Fibroblast of skin of left biceps (primary cell): ENCODE data around the gene PLEKHG4B.
"Not testable (repeated sequence)": the region's sequence is repeated elsewhere in the genome, so short reads cannot be mapped to it uniquely, and the experiment has no call there.

Source experiments
- DNase-seq, 2 experiments: peaks; one replicate each; pipeline ENCODE4 v3.0.0-alpha.2; 2013; ENCODE audit warnings: low read depth in 2 of 2

The PLEKHG4B gene

GRCh38 chr5:93221-93980 lies 1.4 kb downstream of the PLEKHG4B start:
- no peak for DNase-seq

GRCh38 chr5:94113-94892 lies 2.3 kb downstream of the PLEKHG4B start:
- DNase-seq: no peak

DNA sequence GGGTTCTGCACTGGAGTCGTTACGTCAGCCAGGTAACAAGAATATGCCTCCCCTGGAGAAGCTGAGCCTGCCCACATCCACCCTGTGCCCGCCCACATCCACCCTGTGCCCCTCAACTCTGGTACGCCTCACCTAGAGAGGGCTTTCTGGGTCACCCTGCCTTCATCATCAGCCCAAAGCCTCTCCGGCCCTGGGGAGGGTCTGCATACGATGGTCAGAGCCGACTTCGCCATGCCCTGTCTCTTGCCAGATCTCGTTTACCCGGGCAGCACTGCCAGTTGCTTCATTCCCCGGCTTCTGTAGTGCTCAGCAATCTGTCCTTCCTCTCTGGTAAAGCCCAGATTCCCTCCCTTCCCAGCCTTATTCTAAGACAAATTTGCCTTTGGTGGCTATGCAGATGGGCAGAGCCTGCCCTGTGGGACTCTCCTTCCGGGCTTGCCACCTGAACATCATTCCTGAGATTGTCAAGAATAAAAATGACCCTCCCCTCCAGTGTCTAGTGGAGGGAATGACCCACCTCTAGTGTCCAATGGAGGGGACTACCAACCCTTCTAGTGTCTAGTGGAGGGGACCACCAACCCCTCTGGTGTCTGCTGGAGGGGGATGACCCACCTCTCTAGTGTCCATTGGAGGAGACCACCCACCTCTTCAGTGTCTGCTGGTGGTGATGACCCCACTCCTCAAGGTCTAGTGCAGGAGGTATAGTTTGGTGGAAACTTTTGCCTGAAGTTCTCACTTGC lies 3.4 kb downstream of the PLEKHG4B start:
- DNase-seq: no peak

GRCh38 chr5:96976-97660 lies 5.2 kb downstream of the PLEKHG4B start:
- no peak for DNase-seq

DNA sequence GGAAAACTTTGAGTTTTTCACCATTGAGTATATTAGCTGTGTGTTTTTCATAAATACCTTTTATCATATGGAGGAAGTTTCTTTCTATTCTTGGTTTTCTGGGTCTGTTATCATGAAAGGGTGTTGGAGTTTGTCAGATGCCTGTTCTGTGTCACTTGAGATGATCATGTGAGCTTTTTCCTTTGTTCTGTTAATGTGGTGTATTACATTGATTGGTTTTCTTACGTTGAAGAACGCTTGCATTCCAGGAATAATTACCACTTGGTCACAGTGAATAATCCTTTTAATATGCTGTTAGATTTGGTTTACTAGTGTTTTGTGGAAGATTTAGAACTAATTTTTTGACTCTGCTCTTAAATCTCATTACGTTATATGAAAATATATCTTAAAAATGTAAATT lies 7.8 kb downstream of the PLEKHG4B start:
- no peak for DNase-seq

DNA sequence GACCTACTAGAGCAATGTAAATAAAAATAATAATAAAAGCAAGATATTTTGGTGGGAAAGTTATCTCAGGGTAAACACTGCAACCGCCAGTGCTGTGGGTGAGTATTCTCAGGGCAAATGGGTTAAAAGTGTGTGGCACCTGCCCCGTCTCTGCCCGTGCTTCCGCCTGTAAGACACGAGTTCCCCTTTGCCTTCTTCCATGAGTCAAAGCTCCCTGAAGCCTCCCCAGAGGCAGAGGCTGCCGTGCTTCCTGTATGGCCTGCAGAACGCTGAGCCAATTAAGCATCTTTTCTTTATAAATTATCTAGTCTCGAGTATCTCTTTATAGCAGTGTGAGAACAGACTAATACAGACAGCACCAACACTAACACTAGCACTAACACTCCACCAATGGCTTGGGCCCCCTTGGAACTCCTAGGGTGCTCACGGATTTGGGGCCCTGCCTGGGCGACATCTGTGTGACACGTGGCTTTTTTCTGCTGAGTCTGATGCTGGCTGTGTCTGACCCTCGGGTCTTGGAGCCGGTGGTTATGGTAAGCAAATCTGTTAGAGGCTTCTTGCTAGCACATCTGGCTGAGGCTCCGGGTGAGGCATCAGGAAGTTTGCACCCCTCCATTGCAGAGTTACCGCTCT lies 10.6 kb downstream of the PLEKHG4B start:
- DNase-seq: no peak

- not testable (repeated sequence) for DNase-seq
Observed at GRCh38 chr5:104106-104505, 12.1 kb downstream of the PLEKHG4B start.

GRCh38 chr5:104778-105296 lies 12.9 kb downstream of the PLEKHG4B start:
- DNase-seq: no peak

GRCh38 chr5:105504-106070 lies 13.6 kb downstream of the PLEKHG4B start:
- no peak for DNase-seq

DNA sequence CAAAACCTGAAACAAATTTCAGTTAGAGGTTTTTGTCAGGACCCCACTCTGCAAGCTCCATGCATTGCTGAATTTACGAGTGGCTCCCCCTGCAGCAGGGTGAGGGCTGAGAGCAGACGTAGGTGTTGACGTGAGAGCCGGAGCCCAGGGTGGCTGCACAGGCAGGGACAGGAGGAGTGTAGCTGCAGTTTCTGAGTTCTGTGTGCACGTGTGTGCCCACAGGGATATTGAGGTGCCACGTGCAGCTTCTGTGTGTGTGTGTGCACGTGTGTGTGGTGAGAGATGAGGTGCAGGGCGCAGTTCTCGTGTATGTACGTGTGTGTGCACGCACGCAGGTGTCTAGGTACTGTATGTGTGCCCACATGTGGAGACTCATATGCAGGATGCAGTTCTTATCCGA lies 14.6 kb downstream of the PLEKHG4B start:
- DNase-seq: no peak

DNA sequence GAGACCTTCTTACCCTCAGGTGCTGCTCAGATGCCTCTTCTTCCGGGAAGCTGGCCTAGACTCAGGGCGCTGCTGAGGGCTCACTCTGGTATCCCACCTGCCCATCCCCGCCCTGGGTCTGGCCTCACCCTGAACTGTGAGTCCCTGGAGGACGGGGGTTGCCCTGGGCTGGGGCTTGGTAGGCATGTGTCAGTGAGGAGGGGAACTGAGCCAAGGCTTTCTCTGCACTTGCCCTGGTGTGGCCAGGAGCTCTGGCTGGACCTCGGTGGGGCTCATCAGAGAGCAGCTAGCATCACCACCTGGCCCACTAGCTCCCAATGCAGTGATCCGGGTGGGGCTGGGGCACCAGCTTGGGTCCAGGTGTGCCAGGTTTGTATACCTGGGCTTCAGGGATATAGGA lies 15.6 kb downstream of the PLEKHG4B start:
- no peak for DNase-seq

GRCh38 chr5:109826-110225 lies 17.9 kb downstream of the PLEKHG4B start:
- no peak for DNase-seq

GRCh38 chr5:110270-110888 lies 18.4 kb downstream of the PLEKHG4B start:
- DNase-seq: no peak

GRCh38 chr5:111171-111570 lies 19.2 kb downstream of the PLEKHG4B start:
- no peak for DNase-seq

GRCh38 chr5:119486-120097 lies 27.6 kb downstream of the PLEKHG4B start:
- no peak for DNase-seq

- DNase-seq: no peak
Observed at GRCh38 chr5:121432-121831, 29.5 kb downstream of the PLEKHG4B start.

GRCh38 chr5:125815-126214 lies 33.8 kb downstream of the PLEKHG4B start:
- no peak for DNase-seq

GRCh38 chr5:126806-127205 lies 34.8 kb downstream of the PLEKHG4B start:
- DNase-seq: no peak

DNA sequence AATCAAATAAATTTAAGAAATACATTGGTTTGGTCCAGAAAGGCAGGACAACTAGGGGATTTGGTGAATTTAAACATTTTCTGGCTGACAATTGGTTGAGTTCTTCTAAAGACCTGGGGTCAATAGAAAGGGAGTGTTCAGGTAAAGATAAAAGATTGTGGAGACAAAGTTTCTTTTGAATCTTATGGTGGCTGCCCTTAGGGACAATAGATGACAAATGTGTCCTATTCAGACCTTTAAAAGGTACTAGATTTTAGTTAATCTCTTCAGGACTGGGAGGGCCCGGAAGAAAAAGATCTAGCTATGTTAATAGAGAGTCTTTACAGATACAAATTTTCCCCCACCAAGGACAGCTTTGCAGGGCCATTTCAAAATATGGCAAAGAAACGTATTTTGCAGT lies 35.9 kb downstream of the PLEKHG4B start:
- DNase-seq: no peak

DNA sequence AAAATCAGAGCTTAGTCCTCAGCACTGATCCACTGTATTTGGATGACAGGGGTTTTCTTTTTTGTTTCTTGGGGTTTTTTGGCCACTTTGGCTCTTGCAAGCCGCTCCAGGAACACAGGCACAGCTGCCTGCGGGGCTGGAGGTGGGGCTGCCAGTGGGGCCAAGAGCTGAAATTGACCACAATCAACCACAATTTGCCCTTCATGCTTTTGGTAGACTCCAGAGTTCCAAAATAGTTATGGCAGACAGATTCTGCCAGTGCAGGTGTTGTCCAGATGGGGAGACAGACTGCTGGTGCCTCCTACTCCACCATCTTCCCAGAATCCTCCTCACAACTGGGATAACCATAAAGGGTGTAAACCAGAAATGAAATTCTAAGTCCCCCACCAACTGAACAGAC lies 36.5 kb downstream of the PLEKHG4B start:
- no peak for DNase-seq
